Activated naive CD8-positive, alpha-beta T cell treated with anti-CD3 and anti-CD28 coated beads, Interleukin-2, amount 10 ng/mL, durations not matched to agents 7 days and 5 days (primary cell): Measurements from ENCODE around the gene DPEP2. TPM values are rescaled to one million over a fixed set of nuclear protein-coding genes. Genes with fewer than 3 reads are reported as not detected.
"Not testable (repeated sequence)": the region's sequence is repeated elsewhere in the genome, so short reads cannot be mapped to it uniquely, and the experiment has no call there.

ENCODE experiments used
- ATAC-seq: fragments of 150-1000 bp; cut with Tn5 transposase; one replicate; pipeline ENCODE4 v1.10.0; 2021; ENCODE audit warnings: low read depth, moderate library complexity
- POLR2A ChIA-PET: fragments of 350-600 bp; sonication (Branson Sonifier 250); formaldehyde crosslinking; loops from one replicate; lab custom pipeline; 2021; ENCODE audit warnings: antibody characterized with exemption; lab: Charles Lee
- DNase-seq: peaks from one replicate; pipeline ENCODE4 v3.0.0; 2021
- H3K27ac Mint-ChIP-seq: one replicate; pipeline ENCODE4 v1.8.0; 2022; ENCODE audit warnings: mild to moderate bottlenecking, mixed read lengths
- H3K27me3 Mint-ChIP-seq: one replicate; pipeline ENCODE4 v1.8.0; 2022; ENCODE audit warnings: mild to moderate bottlenecking, moderate library complexity, mixed read lengths
- H3K36me3 Mint-ChIP-seq: one replicate; pipeline ENCODE4 v1.8.0; 2021; ENCODE audit warnings: mild to moderate bottlenecking, mixed read lengths
- H3K4me1 Mint-ChIP-seq: one replicate; pipeline ENCODE4 v1.8.0; 2021; ENCODE audit warnings: mixed read lengths
- H3K4me3 Mint-ChIP-seq: one replicate; pipeline ENCODE4 v1.8.0; 2022; ENCODE audit warnings: mild to moderate bottlenecking, moderate library complexity, mixed read lengths
- H3K9me3 Mint-ChIP-seq: one replicate; pipeline ENCODE4 v1.8.0; 2021; ENCODE audit warnings: mixed read lengths
- total RNA-seq, 2 experiments: library from RNA; stranded (reverse); gene quantifications; one replicate each; pipeline ENCODE4 v1.2.3, GENCODE V29; 2021

Gene DPEP2
- total RNA-seq, 2 experiments from 2014 or later: 27.5 to 28.6 TPM

DNA sequence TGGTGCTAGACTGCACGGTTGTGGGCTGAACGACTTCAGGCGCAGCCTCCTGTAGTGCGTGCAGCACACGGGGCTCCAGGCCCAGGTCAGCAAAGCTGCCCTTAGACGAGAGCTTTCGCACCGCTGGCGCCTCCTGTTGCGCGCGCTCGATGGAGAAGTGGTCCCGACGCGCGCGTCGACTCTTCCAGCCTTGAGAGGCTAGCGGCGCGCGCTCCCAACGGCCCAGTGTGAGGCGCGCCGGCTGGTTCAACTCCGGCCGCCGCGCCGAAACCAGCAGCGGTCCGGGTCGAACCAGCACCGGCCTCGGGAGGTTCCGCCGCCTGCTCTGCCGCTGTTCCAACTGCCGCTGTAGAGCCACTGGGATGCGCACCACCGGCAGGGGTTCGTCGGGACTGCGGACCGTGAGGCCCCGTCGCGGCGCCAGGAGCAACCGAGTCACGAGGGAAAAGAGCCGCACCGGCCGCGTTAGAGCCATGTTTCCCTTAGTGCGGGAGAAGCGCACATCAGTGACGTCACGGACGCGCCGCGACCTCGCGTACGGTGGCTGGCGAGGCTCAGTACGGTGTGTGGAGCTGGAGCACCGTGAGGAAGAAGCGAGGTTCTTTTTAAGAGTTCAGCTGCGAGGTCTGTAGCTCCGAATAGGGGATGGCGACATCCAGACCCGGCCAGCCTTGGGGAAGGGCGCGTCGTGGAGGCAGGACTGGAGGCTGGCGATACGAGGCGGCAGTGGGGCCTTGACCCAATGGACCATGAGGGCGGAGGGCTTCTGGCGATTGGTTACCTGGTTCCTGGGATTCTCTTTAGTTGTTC, 23.6 kb upstream of the DPEP2 start, which contains the start of the genes DDX28 and DUS2:
TSS of gene DDX28 (minus strand) at position 505 of the 810 bp plus-strand sequence. CDS start at position 475, 30 bp downstream.
TSS of gene DUS2 (plus strand) at position 557 of the 810 bp plus-strand sequence. CDS start 14,740 bp downstream, outside the sequence.
- Mint-ChIP-seq H3K4me1 (peaks cover 25% of the 10 kb centered on the region), H3K36me3 (peaks cover 21% of the 10 kb centered on the region), H3K9me3 (no peaks in the 10 kb centered on the region), H3K4me3 (peak within 1 kb of the TSS; percentile 97), H3K27ac (peak within 1 kb of the TSS; percentile 97), H3K27me3 (no peaks in the 10 kb centered on the region)
- POLR2A ChIA-PET: interaction anchor here (0.5 to 3.8 kb wide), 23 partner anchors 8 to 346 kb away, joined by 3 to 76 read pairs (median 4); partner anchors contain the start of genes DPEP2 and PSMB10
- DNase-seq (peak; percentile 97), ATAC-seq (peak; percentile 93)

DNA sequence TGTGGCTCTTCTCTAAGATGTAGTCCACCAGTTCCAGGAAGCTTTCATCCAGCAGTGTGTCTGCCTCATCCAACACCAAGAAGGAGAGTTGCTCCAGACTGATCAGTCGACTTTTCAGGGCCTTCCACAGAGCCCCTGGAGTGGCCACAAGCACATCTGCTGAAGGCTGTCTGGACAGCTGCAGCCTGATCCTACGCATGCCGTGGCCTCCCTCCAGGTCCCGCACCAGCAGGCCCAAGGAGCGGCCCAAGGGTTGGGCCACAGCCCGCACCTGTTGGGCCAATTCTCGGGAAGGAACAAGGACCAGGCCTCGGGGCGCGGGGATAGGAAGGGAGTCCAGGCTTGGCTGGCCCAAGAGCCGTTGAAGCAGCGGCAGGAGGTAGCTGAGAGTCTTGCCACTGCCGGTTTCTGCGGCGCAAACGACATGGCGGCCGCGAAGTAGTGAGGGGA, 23.0 kb upstream of the DPEP2 start:
- Mint-ChIP-seq H3K9me3 (no peaks in the 10 kb centered on the region), H3K27ac (peak overlapping the region; percentile 97), H3K36me3 (peaks cover 14% of the 10 kb centered on the region), H3K27me3 (no peaks in the 10 kb centered on the region), H3K4me3 (peak overlapping the region; percentile 97), H3K4me1 (peaks cover 20% of the 10 kb centered on the region)
- POLR2A ChIA-PET: interaction anchor here (0.8 to 3.8 kb wide), 11 partner anchors 8 to 88 kb away, joined by 3 to 76 read pairs (median 6); partner anchors contain the start of genes DPEP2 and PSMB10
- ATAC-seq: peak; percentile 2
- DNase-seq: no peak

DNA sequence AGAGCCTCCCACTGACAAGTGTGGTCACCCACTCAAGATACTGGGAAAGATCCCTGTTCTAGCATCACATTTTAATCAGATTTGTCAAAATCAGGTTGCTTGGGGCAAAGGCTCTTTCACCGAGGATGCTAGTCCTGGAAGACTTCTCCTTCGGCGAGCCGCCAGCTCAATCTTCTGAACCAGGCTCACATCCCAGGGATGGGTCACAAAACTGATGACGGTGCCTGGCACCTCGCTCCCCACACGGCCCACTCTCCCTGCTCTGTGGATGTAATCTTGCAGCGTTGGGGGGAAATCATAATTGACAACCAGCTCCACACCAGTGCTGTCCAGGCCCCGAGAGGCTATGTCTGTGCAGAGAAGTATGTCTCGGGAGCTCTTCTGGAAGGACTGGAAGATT, 22.2 kb upstream of the DPEP2 start:
- no peak for DNase-seq
- Mint-ChIP-seq H3K4me1 (peaks cover 20% of the 10 kb centered on the region), H3K36me3 (peaks cover 14% of the 10 kb centered on the region), H3K27me3 (no peaks in the 10 kb centered on the region), H3K9me3 (no peaks in the 10 kb centered on the region), H3K27ac (peak overlapping the region; percentile 97), H3K4me3 (peak overlapping the region; percentile 97)
- POLR2A ChIA-PET: interaction anchor here (1.0 to 3.8 kb wide), 6 partner anchors 14 to 88 kb away, joined by 3 to 76 read pairs (median 8); partner anchors contain the start of genes DPEP2 and PSMB10
- no peak for ATAC-seq

DNA sequence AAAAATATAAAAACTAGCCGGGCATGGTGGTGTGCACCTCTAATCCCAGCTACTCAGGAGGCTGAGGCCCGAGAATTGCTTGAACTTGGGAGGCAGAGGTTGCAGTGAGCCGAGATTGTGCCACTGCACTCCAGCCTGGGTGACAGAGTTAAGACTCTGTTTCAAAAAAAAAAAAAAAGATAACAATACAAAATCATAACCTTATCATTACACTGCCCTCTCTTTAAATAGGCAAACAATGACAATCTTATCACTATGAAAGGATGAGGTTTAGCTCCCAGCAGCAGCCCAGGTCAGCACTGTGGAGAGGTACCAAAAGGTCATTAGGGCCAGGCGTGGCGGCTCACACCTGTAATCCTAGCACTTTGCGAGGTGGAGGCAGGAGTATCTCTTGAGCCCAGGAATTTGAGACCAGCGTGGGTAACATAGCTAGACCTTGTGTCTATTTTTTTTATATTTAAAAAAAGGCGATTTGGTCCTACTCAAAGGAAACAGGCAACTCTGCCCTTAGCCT, 19.9 kb upstream of the DPEP2 start:
- Mint-ChIP-seq H3K4me3 (no peak overlapping the region), H3K27me3 (no peaks in the 10 kb centered on the region), H3K27ac (no peak overlapping the region), H3K9me3 (no peaks in the 10 kb centered on the region), H3K4me1 (peaks cover 18% of the 10 kb centered on the region), H3K36me3 (peaks cover 11% of the 10 kb centered on the region)
- DNase-seq (no peak), ATAC-seq (no peak)
- POLR2A ChIA-PET: interaction anchor here (1.2 to 1.3 kb wide), 2 partner anchors 20 to 35 kb away, joined by 3 read pairs; partner anchors contain the start of gene DPEP2

DNA sequence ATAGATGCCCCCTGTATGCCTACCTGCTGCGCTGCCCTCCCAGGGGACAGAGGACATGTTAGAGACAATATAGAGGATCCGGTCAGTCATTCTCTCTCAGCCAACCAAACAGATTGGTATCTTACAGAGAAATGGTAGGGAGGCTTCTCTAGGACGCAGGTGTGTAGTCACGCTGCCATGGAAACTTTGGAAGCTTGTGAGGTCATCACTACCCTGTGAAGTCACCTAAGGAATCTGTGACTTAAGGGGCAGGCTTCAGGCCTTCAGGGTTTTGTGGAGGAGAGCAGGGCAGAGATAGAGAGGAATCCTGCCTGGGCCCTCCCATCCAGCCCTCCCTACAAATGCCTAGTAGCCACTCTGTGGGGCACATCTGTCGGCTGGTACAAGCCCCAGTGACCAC, 16.4 kb upstream of the DPEP2 start, which contains the start of gene DPEP2NB:
TSS of gene DPEP2NB (minus strand) at position 231 of the 400 bp plus-strand sequence. CDS start at position 90, 141 bp downstream.
- H3K9me3 Mint-ChIP-seq: no peaks in the 10 kb centered on the region
- DNase-seq (no peak), ATAC-seq (no peak)
- H3K27ac Mint-ChIP-seq: no peak within 1 kb of the TSS
- H3K36me3 Mint-ChIP-seq: peaks cover 3% of the 10 kb centered on the region
- POLR2A ChIA-PET: interaction anchor here (2.2 kb wide), 1 partner anchor 17 kb away, joined by 5 read pairs; the partner anchor contains the start of gene DPEP2
- H3K4me1 Mint-ChIP-seq: peaks cover 8% of the 10 kb centered on the region
- no peak within 1 kb of the TSS for H3K4me3 Mint-ChIP-seq
- no peaks in the 10 kb centered on the region for H3K27me3 Mint-ChIP-seq

DNA sequence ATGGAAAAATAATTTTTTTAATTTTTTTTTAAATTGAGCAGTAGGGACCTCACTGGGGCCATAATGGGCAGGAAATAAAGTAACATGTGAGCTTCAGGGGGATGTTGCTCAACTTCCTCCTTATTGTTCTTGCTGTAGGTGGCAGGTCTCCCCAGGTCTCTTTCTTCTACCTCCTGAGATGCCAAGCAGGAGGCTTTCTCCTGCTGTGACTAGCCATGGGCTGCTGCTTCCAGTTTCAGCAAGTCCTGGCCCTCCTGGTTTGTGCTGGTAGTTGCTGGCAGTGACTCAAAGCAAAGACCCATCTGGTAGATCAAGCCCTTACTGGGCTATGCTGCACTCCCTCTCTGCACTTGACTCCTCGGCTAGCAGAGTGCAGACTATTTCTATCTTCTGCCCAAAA, 14.2 kb upstream of the DPEP2 start:
- Mint-ChIP-seq H3K27ac (peak overlapping the region; percentile 88), H3K27me3 (no peaks in the 10 kb centered on the region), H3K4me3 (no peak overlapping the region), H3K36me3 (no peaks in the 10 kb centered on the region), H3K4me1 (peaks cover 10% of the 10 kb centered on the region), H3K9me3 (no peaks in the 10 kb centered on the region)
- ATAC-seq (peak; percentile 85), DNase-seq (no peak)
- POLR2A ChIA-PET: interaction anchor here (0.6 to 2.3 kb wide), 5 partner anchors 10 to 77 kb away, joined by 3 to 14 read pairs (median 3); partner anchors contain the start of genes DDX28, DUS2 and PSMB10

DNA sequence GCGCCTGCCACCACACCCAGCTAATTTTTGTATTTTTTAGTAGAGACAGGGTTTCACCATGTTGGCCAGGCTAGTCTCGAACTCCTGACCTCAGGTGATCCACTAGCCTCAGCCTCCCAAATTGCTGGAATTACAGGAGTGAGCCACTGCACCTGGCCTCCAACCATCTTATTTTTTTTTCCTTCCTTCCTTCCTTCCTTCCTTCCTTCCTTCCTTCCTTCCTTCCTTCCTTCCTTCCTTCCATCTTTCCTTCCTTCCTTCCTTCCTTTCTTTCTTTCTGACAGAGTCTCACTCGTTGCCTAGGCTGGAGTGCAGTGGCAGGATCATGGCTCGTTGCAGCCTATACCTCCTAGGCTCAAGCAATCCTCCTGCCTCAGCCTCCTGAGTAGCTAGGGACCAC, 10.6 kb upstream of the DPEP2 start:
- H3K9me3 Mint-ChIP-seq, H3K27ac Mint-ChIP-seq, H3K4me3 Mint-ChIP-seq, ATAC-seq, POLR2A ChIA-PET, H3K36me3 Mint-ChIP-seq, H3K27me3 Mint-ChIP-seq, DNase-seq: not testable (repeated sequence)
- peaks cover 19% of the 10 kb centered on the region for H3K4me1 Mint-ChIP-seq

DNA sequence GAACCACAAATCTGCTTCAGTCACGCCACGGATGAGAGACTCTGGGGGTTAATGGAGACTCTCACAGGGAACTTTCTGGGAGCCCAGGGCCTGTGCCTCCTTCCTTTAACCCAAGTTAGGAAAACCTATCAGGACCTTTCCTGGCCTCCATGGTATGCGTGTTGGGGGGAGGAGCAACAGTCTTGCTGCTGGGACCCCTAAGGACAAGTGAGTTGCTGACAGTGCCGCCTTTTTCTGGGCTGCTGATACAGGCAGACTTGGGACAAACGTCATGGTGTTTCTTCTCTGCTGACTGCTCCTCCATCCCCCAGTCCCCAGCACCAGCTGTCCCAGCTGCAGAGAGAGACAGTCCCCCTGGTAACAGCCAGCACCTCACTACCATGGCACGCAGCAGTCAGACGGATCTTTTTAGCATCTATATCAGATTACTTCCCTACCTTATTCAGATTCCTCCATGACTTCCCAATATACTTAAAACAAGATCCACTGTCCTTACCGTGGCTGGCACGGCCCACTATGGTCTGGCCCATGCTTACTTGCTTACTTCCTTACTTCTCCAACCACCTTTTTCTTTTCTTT, 10.0 kb upstream of the DPEP2 start:
- DNase-seq (no peak), ATAC-seq (no peak)
- Mint-ChIP-seq H3K9me3 (no peaks in the 10 kb centered on the region), H3K27ac (no peak overlapping the region), H3K36me3 (no peaks in the 10 kb centered on the region), H3K27me3 (no peaks in the 10 kb centered on the region), H3K4me1 (peaks cover 20% of the 10 kb centered on the region), H3K4me3 (no peak overlapping the region)
- POLR2A ChIA-PET: interaction anchor here (1.6 kb wide), 1 partner anchor 10 kb away, joined by 5 read pairs; the partner anchor contains the start of gene DPEP2

DNA sequence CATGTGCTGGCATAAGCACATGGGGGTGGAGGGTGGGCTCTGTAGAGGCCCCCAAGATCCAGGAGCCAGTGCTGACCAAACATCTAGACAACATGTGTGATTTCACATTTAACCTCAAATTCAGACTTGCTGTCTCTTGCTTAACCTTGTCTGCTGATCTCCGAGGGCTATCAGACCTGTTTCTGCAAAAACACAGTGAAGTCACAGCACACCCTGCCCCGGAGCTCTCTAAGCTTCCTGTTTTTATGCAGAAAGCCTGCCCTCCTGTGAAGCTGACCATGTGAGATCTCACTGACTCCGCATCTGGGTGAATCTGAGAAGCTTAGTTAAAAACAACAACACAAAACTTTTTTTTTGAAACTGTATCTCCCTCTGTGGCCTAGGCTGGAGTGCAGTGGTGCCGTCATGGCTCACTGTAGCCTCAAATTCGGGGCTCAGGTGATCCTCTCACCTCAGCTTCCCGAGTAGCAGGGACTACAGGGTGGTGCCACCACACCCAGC, 6.6 kb upstream of the DPEP2 start:
- peak overlapping the region; percentile 4 for H3K4me3 Mint-ChIP-seq
- H3K27ac Mint-ChIP-seq: peak overlapping the region; percentile 81
- peaks cover 12% of the 10 kb centered on the region for H3K4me1 Mint-ChIP-seq
- ATAC-seq: peak; percentile 92
- no peaks in the 10 kb centered on the region for H3K36me3 Mint-ChIP-seq
- POLR2A ChIA-PET: interaction anchor here (0.8 to 8.9 kb wide), 4 partner anchors 8 to 39 kb away, joined by 3 to 76 read pairs (median 3); partner anchors contain the start of genes DDX28 and DUS2
- DNase-seq: no peak
- H3K27me3 Mint-ChIP-seq: no peaks in the 10 kb centered on the region
- H3K9me3 Mint-ChIP-seq: no peaks in the 10 kb centered on the region

DNA sequence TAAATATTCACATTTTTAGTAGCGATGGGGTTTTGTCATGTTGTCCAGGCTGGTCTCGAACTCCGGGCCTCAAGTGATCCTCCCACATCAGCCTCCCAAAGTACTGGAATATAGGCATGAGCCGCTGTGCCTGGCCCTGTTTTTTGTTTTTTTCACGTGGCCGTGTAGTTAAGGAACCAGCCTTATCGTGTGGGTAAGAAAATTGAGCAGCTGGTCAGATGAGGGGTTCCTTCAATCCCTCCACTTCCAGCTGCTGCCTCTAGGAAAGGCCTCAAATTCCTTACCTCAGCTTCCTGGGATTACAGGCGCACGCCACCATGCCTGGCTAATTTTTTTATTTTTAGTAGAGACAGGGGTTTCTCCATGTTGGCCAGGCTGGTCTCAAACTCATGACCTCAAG, 5.9 kb upstream of the DPEP2 start:
- Mint-ChIP-seq H3K36me3 (no peaks in the 10 kb centered on the region), H3K4me3 (no peak overlapping the region), H3K4me1 (peaks cover 17% of the 10 kb centered on the region), H3K9me3 (no peaks in the 10 kb centered on the region), H3K27me3 (no peaks in the 10 kb centered on the region), H3K27ac (peak overlapping the region; percentile 81)
- POLR2A ChIA-PET: interaction anchor here (0.9 to 8.9 kb wide), 3 partner anchors 7 to 17 kb away, joined by 3 to 76 read pairs (median 3); partner anchors contain the start of genes DDX28 and DUS2
- ATAC-seq (no peak), DNase-seq (no peak)

DNA sequence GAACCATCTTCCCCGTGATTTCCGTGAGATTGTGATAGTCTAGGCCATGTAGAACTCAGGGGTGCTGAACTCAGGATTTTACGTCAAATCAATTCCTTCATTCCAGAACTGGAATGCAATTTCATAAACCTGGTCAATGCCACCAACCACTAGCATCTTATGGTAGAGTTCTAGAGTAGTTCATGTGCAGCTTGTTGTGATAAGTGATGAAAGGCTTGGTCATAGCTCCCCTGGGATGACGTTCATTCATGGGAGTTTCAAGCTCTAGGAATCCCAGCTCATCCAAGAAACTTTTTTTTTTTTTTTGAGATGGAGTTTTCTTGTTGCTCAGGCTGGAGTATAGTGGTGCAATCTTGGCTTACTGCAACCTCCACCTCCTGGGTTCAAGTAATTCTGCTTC, 3.7 kb upstream of the DPEP2 start:
- H3K9me3 Mint-ChIP-seq: no peaks in the 10 kb centered on the region
- peaks cover 32% of the 10 kb centered on the region for H3K4me1 Mint-ChIP-seq
- POLR2A ChIA-PET: interaction anchor here (0.7 to 8.9 kb wide), 3 partner anchors 20 to 234 kb away, joined by 3 to 76 read pairs (median 4); partner anchors contain the start of genes DDX28 and DUS2
- no peak overlapping the region for H3K27ac Mint-ChIP-seq
- H3K4me3 Mint-ChIP-seq: no peak overlapping the region
- H3K27me3 Mint-ChIP-seq: no peaks in the 10 kb centered on the region
- DNase-seq (no peak), ATAC-seq (no peak)
- H3K36me3 Mint-ChIP-seq: no peaks in the 10 kb centered on the region

DNA sequence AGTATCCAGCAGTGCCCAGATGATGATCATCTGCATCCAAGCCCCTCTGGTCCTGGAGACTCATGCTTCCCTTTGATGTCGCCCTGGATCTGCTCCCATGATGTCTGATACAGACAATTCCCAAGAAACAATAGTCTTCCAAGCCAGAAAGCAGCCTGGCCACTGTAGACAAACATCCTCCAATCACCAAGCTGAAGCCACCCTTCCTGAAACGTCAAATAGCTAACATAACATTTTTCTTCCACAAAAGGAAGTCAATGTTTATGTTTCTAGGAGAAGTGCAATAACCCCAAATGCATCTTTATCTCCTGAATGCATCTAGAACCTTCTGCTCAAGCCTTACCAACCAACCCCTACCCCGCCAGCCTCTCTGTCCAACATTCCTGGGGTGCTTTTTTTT, 1.2 kb upstream of the DPEP2 start:
- H3K4me1 Mint-ChIP-seq: peaks cover 27% of the 10 kb centered on the region
- H3K4me3 Mint-ChIP-seq: no peak overlapping the region
- peaks cover 8% of the 10 kb centered on the region for H3K36me3 Mint-ChIP-seq
- no peak for DNase-seq
- H3K27ac Mint-ChIP-seq: peak overlapping the region; percentile 87
- H3K9me3 Mint-ChIP-seq: peaks cover 3% of the 10 kb centered on the region
- POLR2A ChIA-PET: interaction anchor here (0.7 to 8.9 kb wide), 4 partner anchors 22 to 82 kb away, joined by 3 to 76 read pairs (median 4); partner anchors contain the start of genes DDX28, DUS2 and SLC12A4
- ATAC-seq: no peak
- no peaks in the 10 kb centered on the region for H3K27me3 Mint-ChIP-seq
